HEK293 (cell line): Measurements from ENCODE around the gene WARS2.

Experiments used
- CTCF ChIA-PET: fragments of 350-600 bp; formaldehyde crosslinking; extraction: SDS; loops from one replicate; lab custom pipeline; 2021; ENCODE audit warnings: antibody characterized with exemption; lab: Yijun Ruan, JAX
- POLR2A ChIA-PET: fragments of 300-600 bp; formaldehyde crosslinking; extraction: SDS; loops from one replicate; lab custom pipeline; 2020; ENCODE audit warnings: antibody characterized with exemption, inconsistent platforms; lab: Yijun Ruan, JAX
- H3K27ac ChIP-seq: fragments of 200-500 bp; sonication (Bioruptor generic); 2 replicates; pipeline ENCODE4 v1.5.1; 2014; ENCODE audit warnings: low read depth, low read length, control low read depth, inconsistent platforms; ENCODE audit errors: extremely low read depth
- H3K36me3 ChIP-seq, 2 experiments: fragments of 200-500 bp in 1 of 2; sonication (Bioruptor generic) in 1 of 2; 1 replicate in 1 of 2; 2 replicates in 1 of 2; pipeline ENCODE4 v1.5.1; 2014 to 2017; ENCODE audit warnings: inconsistent platforms in 2 of 2, low read length in 2 of 2; ENCODE audit not compliant: control insufficient read depth in 2 of 2, insufficient read depth in 1 of 2
- H3K4me1 ChIP-seq: fragments of 200-500 bp; sonication (Bioruptor generic); 2 replicates; pipeline ENCODE4 v1.5.1; 2014; ENCODE audit warnings: mild to moderate bottlenecking, low read length, inconsistent platforms; ENCODE audit not compliant: control insufficient read depth, insufficient read depth
- H3K4me3 ChIP-seq: 2 replicates; pipeline ENCODE4 v1.5.1; 2011; ENCODE audit warnings: low read depth, mild to moderate bottlenecking, control low read depth, low read length, moderate library complexity
- H3K9me3 ChIP-seq: fragments of 200-500 bp; sonication (Bioruptor generic); 2 replicates; pipeline ENCODE4 v1.5.1; 2014; ENCODE audit warnings: low read depth, low read length, inconsistent platforms; ENCODE audit not compliant: control insufficient read depth, insufficient read depth
- HOXD13 ChIP-seq: sonication (generic); formaldehyde crosslinking; IDR thresholded peaks from 2 replicates; pipeline ENCODE4 v1.8.0; 2022; ENCODE audit warnings: missing genetic modification reagents, borderline replicate concordance
- OVOL3 ChIP-seq: fragments of 450-650 bp; formaldehyde crosslinking; IDR thresholded peaks from 2 replicates; pipeline ENCODE4 v1.5.1; 2016; ENCODE audit warnings: missing biosample characterization, missing genetic modification characterization
- REPIN1 ChIP-seq: fragments of 450-650 bp; formaldehyde crosslinking; IDR thresholded peaks from 2 replicates; pipeline ENCODE4 v1.5.1; 2017; ENCODE audit warnings: missing biosample characterization, missing genetic modification characterization, low read depth
- SCRT2 ChIP-seq: fragments of 450-650 bp; formaldehyde crosslinking; IDR thresholded peaks from 2 replicates; pipeline ENCODE4 v1.5.1; 2016; ENCODE audit warnings: missing biosample characterization, missing genetic modification characterization
- YY2 ChIP-seq: fragments of 450-650 bp; formaldehyde crosslinking; IDR thresholded peaks from 2 replicates; pipeline ENCODE4 v1.5.1; 2016; ENCODE audit warnings: missing biosample characterization, missing genetic modification characterization
- ZIC2 ChIP-seq: fragments of 450-650 bp; formaldehyde crosslinking; IDR thresholded peaks from 2 replicates; pipeline ENCODE4 v1.5.1; 2016; ENCODE audit warnings: missing biosample characterization, missing genetic modification characterization
- ZNF10 ChIP-seq: fragments of 450-650 bp; formaldehyde crosslinking; IDR thresholded peaks from 2 replicates; pipeline ENCODE4 v1.5.1; 2017; ENCODE audit warnings: missing biosample characterization, missing genetic modification characterization
- ZNF132 ChIP-seq: fragments of 450-650 bp; formaldehyde crosslinking; IDR thresholded peaks from 2 replicates; pipeline ENCODE4 v1.5.1; 2017; ENCODE audit warnings: missing biosample characterization, missing genetic modification characterization, borderline replicate concordance
- ZNF138 ChIP-seq: fragments of 450-650 bp; formaldehyde crosslinking; IDR thresholded peaks from 2 replicates; pipeline ENCODE4 v1.5.1; 2016; ENCODE audit warnings: missing biosample characterization, missing genetic modification characterization, borderline replicate concordance
- ZNF16 ChIP-seq: fragments of 450-650 bp; formaldehyde crosslinking; IDR thresholded peaks from 2 replicates; pipeline ENCODE4 v1.5.1; 2016; ENCODE audit warnings: low read depth, missing biosample characterization, missing genetic modification characterization
- ZNF174 ChIP-seq: fragments of 450-650 bp; formaldehyde crosslinking; IDR thresholded peaks from 2 replicates; pipeline ENCODE4 v1.5.0; 2017; ENCODE audit warnings: missing biosample characterization, mild to moderate bottlenecking, missing genetic modification characterization
- ZNF184 ChIP-seq: fragments of 450-650 bp; IDR thresholded peaks from 2 replicates; pipeline ENCODE4 v1.5.1; 2018; ENCODE audit warnings: missing biosample characterization, mild to moderate bottlenecking, missing genetic modification characterization
- ZNF214 ChIP-seq: fragments of 450-650 bp; formaldehyde crosslinking; IDR thresholded peaks from 2 replicates; pipeline ENCODE4 v1.5.1; 2017; ENCODE audit warnings: missing biosample characterization, mild to moderate bottlenecking, missing genetic modification characterization, borderline replicate concordance
- ZNF37A ChIP-seq: fragments of 450-650 bp; IDR thresholded peaks from 2 replicates; pipeline ENCODE4 v1.5.1; 2018; ENCODE audit warnings: missing biosample characterization, missing genetic modification characterization
- ZNF600 ChIP-seq: fragments of 450-650 bp; formaldehyde crosslinking; IDR thresholded peaks from 2 replicates; pipeline ENCODE4 v1.5.1; 2016; ENCODE audit warnings: missing biosample characterization, missing genetic modification characterization
- ZNF654 ChIP-seq: fragments of 450-650 bp; formaldehyde crosslinking; IDR thresholded peaks from 2 replicates; pipeline ENCODE4 v1.5.1; 2016; ENCODE audit warnings: low read depth, missing biosample characterization, missing genetic modification characterization
- ZNF677 ChIP-seq: fragments of 450-650 bp; IDR thresholded peaks from 2 replicates; pipeline ENCODE4 v1.5.0; 2018; ENCODE audit warnings: missing biosample characterization, mild to moderate bottlenecking, missing genetic modification characterization, moderate library complexity
- ZNF701 ChIP-seq: fragments of 450-650 bp; formaldehyde crosslinking; IDR thresholded peaks from 2 replicates; pipeline ENCODE4 v1.5.1; 2016; ENCODE audit warnings: missing biosample characterization, missing genetic modification characterization
- ZNF777 ChIP-seq: fragments of 450-650 bp; formaldehyde crosslinking; IDR thresholded peaks from 2 replicates; pipeline ENCODE4 v1.5.1; 2017; ENCODE audit warnings: missing biosample characterization, missing genetic modification characterization, borderline replicate concordance
- TF ChIP-seq, protein P1 (sequence below): fragments of 450-650 bp; IDR thresholded peaks from 2 replicates; pipeline ENCODE4 v1.5.1; 2018; ENCODE audit warnings: missing biosample characterization, mild to moderate bottlenecking, missing genetic modification characterization
- TF ChIP-seq, protein P2 (sequence below): sonication (generic); formaldehyde crosslinking; IDR thresholded peaks from 2 replicates; pipeline ENCODE4 v1.8.1; 2022; ENCODE audit warnings: mild to moderate bottlenecking, moderate library complexity, missing genetic modification reagents
- TF ChIP-seq, protein P3 (sequence below): fragments of 450-650 bp; formaldehyde crosslinking; optimal IDR thresholded peaks from 2 replicates; pipeline ENCODE3; 2016; ENCODE audit warnings: missing biosample characterization, mild to moderate bottlenecking, missing genetic modification characterization
- TF ChIP-seq, protein P4 (sequence below): fragments of 450-650 bp; formaldehyde crosslinking; IDR thresholded peaks from 2 replicates; pipeline ENCODE4 v1.5.1; 2016; ENCODE audit warnings: missing biosample characterization, missing genetic modification characterization, low read depth

Gene WARS2

DNA sequence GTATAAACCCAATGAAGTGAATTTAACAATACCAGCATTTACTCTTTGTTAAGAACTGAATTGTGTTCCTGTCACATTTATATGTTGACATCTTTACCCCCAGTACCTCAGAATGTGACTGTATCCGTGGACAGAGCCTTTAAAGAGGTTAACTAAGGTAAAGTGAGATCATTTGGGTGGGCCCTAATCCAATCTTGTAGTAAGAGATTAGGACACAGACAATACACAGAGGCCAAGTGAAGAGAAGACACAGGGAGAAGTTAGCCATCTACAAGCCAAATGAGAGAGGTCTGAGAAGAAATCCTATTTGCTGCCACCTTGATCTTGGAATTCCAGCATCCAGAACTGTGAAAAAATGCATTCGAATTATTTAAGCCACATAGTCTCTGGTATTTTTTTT lies 22.9 kb upstream of the WARS2 start:
- Histone ChIP-seq H3K4me1 (no peaks in the 10 kb centered on the region), H3K27ac (no peak overlapping the region), H3K4me3 (no peak overlapping the region), H3K36me3 (peaks cover 2 to 60% of the 10 kb centered on the region in 2 experiments; a peak in 2 of 3 replicates), H3K9me3 (no peaks in the 10 kb centered on the region)
- TF ChIP-seq ZNF677: no peak
- TF ChIP-seq, protein P1, sequence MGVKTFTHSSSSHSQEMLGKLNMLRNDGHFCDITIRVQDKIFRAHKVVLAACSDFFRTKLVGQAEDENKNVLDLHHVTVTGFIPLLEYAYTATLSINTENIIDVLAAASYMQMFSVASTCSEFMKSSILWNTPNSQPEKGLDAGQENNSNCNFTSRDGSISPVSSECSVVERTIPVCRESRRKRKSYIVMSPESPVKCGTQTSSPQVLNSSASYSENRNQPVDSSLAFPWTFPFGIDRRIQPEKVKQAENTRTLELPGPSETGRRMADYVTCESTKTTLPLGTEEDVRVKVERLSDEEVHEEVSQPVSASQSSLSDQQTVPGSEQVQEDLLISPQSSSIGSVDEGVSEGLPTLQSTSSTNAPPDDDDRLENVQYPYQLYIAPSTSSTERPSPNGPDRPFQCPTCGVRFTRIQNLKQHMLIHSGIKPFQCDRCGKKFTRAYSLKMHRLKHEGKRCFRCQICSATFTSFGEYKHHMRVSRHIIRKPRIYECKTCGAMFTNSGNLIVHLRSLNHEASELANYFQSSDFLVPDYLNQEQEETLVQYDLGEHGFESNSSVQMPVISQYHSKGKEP: no peak
- TF ChIP-seq, protein P2, sequence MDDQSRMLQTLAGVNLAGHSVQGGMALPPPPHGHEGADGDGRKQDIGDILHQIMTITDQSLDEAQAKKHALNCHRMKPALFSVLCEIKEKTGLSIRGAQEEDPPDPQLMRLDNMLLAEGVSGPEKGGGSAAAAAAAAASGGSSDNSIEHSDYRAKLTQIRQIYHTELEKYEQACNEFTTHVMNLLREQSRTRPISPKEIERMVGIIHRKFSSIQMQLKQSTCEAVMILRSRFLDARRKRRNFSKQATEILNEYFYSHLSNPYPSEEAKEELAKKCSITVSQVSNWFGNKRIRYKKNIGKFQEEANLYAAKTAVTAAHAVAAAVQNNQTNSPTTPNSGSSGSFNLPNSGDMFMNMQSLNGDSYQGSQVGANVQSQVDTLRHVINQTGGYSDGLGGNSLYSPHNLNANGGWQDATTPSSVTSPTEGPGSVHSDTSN (CRISPR knock-in tag): no peak
- no peak for TF ChIP-seq ZNF777 (tag by site-specific recombination)
- TF ChIP-seq ZNF132 (tag by site-specific recombination): no peak
- TF ChIP-seq ZNF701 (tag by site-specific recombination): no peak
- no peak for TF ChIP-seq YY2 (tag by site-specific recombination)
- no peak for TF ChIP-seq ZNF174
- TF ChIP-seq OVOL3 (tag by site-specific recombination): no peak
- TF ChIP-seq, protein P3, sequence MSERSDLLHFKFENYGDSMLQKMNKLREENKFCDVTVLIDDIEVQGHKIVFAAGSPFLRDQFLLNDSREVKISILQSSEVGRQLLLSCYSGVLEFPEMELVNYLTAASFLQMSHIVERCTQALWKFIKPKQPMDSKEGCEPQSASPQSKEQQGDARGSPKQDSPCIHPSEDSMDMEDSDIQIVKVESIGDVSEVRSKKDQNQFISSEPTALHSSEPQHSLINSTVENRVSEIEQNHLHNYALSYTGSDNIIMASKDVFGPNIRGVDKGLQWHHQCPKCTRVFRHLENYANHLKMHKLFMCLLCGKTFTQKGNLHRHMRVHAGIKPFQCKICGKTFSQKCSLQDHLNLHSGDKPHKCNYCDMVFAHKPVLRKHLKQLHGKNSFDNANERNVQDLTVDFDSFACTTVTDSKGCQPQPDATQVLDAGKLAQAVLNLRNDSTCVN: no peak
- TF ChIP-seq HOXD13 (CRISPR knock-in tag): no peak
- no peak for TF ChIP-seq ZNF37A
- TF ChIP-seq ZNF16 (tag by site-specific recombination): no peak
- POLR2A ChIA-PET: no interaction called here
- CTCF ChIA-PET: no interaction called here

DNA sequence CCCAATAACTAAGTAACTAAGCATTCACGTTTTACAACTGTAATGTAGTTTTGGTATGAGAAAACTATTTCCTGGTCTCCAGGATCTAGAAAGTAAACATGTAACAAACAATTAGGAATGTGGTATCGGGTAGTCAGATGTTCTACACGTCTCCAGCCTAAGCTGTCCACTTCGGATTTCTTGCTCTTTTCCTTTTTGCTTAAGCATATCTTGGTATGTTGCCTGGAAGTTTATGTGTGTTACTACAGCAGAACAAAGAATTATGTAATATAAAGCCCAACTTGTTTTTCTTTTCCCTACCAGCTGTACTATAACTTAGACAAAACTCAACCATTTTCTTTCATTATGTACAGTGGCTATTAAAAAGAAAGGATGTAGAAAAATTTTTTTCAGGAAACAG lies 20.4 kb upstream of the WARS2 start:
- H3K9me3 ChIP-seq: no peaks in the 10 kb centered on the region
- H3K27ac ChIP-seq: no peak overlapping the region
- H3K4me3 ChIP-seq: no peak overlapping the region
- POLR2A ChIA-PET: interaction anchor here (0.6 kb wide), 1 partner anchor 776 kb away, joined by 3 read pairs; no protein-coding TSS in a partner anchor
- H3K4me1 ChIP-seq: no peaks in the 10 kb centered on the region
- no peak for TF ChIP-seq ZNF654 (tag by site-specific recombination)
- no peak for TF ChIP-seq ZNF184 (tag by site-specific recombination)
- TF ChIP-seq SCRT2 (tag by site-specific recombination): no peak
- TF ChIP-seq, protein P4, sequence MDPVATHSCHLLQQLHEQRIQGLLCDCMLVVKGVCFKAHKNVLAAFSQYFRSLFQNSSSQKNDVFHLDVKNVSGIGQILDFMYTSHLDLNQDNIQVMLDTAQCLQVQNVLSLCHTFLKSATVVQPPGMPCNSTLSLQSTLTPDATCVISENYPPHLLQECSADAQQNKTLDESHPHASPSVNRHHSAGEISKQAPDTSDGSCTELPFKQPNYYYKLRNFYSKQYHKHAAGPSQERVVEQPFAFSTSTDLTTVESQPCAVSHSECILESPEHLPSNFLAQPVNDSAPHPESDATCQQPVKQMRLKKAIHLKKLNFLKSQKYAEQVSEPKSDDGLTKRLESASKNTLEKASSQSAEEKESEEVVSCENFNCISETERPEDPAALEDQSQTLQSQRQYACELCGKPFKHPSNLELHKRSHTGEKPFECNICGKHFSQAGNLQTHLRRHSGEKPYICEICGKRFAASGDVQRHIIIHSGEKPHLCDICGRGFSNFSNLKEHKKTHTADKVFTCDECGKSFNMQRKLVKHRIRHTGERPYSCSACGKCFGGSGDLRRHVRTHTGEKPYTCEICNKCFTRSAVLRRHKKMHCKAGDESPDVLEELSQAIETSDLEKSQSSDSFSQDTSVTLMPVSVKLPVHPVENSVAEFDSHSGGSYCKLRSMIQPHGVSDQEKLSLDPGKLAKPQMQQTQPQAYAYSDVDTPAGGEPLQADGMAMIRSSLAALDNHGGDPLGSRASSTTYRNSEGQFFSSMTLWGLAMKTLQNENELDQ (tag by site-specific recombination): no peak
- TF ChIP-seq ZNF600 (tag by site-specific recombination): no peak
- TF ChIP-seq ZIC2 (tag by site-specific recombination): no peak
- no peak for TF ChIP-seq HOXD13 (CRISPR knock-in tag)
- TF ChIP-seq ZNF10 (tag by site-specific recombination): no peak
- TF ChIP-seq REPIN1 (tag by site-specific recombination): no peak
- TF ChIP-seq ZNF138 (tag by site-specific recombination): no peak
- TF ChIP-seq ZNF214 (tag by site-specific recombination): no peak
- TF ChIP-seq, protein P2 (CRISPR knock-in tag): no peak
- CTCF ChIA-PET: no interaction called here
- H3K36me3 ChIP-seq: peaks cover 6 to 75% of the 10 kb centered on the region in 2 experiments; a peak in 2 of 3 replicates
